ENCODE measurements around the gene DOCK4. TPM values are rescaled to one million over a fixed set of nuclear protein-coding genes. Genes with fewer than 3 reads are reported as not detected.

DOCK4 gene
- total RNA-seq, 4 donors from 2014 or later: 6.4 to 20.5 (median 9.7) TPM

DNA sequence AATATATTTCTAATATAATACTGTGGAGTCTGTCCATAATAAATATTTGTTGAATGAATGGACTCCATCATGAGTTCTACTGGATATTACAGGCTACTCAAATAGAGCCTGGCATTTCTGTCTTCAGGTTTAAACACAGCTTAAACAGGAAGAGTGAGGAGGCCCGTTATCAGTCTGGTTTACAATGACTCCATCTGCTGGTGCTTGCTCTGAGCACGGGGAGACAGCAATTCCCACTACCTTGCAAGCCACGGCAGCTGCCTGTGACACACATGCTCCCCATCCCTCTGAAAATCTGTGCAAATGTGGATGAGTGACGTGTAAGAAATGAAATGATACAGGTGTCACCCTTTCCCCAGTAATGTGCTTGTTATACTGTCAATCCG lies 350.4 kb downstream of the DOCK4 start:
- H3K4me1 ChIP-seq: no peaks in the 10 kb centered on the region
- DNase-seq (ENCODE audit: low spot score in 2 of 2): no peak
- H3K36me3 ChIP-seq: no peaks in the 10 kb centered on the region
- H3K27ac ChIP-seq: no peak overlapping the region
- H3K4me3 ChIP-seq: no peak overlapping the region
- 52% methylated on average over 5 of the region's 5 CpGs for WGBS
- no peaks in the 10 kb centered on the region for H3K27me3 ChIP-seq
- no peak for TF ChIP-seq EP300 (IDR thresholded peaks at IDR 0.05)
- TF ChIP-seq, protein P1, sequence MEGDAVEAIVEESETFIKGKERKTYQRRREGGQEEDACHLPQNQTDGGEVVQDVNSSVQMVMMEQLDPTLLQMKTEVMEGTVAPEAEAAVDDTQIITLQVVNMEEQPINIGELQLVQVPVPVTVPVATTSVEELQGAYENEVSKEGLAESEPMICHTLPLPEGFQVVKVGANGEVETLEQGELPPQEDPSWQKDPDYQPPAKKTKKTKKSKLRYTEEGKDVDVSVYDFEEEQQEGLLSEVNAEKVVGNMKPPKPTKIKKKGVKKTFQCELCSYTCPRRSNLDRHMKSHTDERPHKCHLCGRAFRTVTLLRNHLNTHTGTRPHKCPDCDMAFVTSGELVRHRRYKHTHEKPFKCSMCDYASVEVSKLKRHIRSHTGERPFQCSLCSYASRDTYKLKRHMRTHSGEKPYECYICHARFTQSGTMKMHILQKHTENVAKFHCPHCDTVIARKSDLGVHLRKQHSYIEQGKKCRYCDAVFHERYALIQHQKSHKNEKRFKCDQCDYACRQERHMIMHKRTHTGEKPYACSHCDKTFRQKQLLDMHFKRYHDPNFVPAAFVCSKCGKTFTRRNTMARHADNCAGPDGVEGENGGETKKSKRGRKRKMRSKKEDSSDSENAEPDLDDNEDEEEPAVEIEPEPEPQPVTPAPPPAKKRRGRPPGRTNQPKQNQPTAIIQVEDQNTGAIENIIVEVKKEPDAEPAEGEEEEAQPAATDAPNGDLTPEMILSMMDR (IDR thresholded peaks at IDR 0.05): no peak
- TF ChIP-seq POLR2AphosphoS5 (IDR thresholded peaks at IDR 0.05): no peak
- no peak for TF ChIP-seq POLR2A (IDR thresholded peaks at IDR 0.05)
- no peaks in the 10 kb centered on the region for H3K9me3 ChIP-seq

DNA sequence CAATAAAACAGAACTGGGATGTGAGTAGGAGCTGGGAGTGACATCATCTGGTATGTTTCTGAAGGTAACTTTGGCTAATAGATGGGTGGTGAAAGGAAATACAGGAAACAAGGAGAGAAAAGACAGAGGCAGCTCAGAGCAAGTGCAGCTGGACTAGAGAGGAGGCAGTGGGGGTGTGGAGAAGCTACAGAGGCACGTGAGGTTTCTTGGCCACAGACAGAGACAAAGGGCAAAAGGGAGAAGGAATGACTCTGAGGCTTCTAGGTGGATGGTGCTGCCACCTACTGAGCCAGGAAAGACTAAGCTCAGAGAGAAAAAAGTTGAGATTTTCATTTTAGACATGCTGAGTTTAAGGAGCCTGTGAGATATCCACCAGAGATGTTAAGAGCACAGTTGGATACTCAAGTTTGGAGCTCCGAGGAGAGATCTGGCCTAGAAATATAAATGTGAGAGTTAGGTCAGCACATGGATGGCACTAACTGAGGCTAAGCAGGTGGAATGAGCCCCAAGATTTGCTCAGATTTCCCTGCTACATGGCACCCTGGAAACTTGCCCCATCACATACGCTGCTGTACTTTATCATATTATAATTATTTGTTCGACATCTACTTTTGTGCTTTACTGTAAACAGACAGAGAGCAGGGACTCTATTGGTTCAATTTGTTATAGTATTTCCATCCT lies 350.9 kb downstream of the DOCK4 start:
- H3K27ac ChIP-seq: no peak overlapping the region
- no peaks in the 10 kb centered on the region for H3K27me3 ChIP-seq
- no peak overlapping the region for H3K4me3 ChIP-seq
- H3K36me3 ChIP-seq: no peaks in the 10 kb centered on the region
- H3K9me3 ChIP-seq: no peaks in the 10 kb centered on the region
- no peak for DNase-seq (ENCODE audit: low spot score in 2 of 2)
- TF ChIP-seq, protein P1 (IDR thresholded peaks at IDR 0.05): peak in 1 of 2 donors; percentile 23
- no peak for TF ChIP-seq POLR2A (IDR thresholded peaks at IDR 0.05)
- WGBS: 46% methylated on average over 4 of the region's 4 CpGs
- H3K4me1 ChIP-seq: no peaks in the 10 kb centered on the region

DNA sequence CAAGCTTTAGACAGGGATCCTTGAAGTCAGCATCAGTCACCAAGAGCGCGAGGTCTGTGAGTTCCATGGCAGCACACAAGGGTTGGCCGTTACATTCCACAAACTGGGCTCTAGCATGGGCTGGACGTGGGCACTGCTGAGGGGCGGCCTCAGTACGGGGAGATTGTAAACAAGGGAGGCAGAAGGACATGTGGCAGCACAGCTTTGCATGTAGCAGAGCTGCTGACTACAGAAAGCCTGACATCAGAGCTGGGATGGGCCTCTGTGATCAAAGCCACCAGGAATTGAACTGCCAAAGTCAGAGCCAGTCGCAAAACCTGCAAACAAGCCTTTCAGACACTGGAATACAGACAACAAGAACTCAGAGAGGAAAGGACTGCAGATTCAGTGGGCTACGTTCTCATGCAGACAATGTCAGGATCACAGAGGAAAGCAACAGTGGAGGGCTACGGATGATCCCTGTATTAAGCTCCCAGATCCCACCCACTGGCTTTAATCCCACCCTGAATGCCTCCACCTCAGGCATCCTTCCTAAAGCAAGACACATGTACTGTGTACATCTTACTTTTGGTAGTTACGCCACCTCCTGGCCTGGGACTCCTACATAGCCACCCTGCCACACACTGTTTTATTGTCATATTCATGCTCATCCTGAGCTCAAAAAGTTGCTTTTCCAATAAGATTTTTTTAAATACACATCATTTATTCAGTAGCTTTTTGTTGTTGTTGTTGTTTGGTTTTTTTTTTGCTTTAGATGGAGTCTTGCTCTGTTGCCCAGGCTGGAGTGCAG lies 352.8 kb downstream of the DOCK4 start:
- H3K4me3 ChIP-seq: no peak overlapping the region
- H3K9me3 ChIP-seq: no peaks in the 10 kb centered on the region
- H3K27ac ChIP-seq: no peak overlapping the region
- no peaks in the 10 kb centered on the region for H3K27me3 ChIP-seq
- no peak for DNase-seq (ENCODE audit: low spot score in 2 of 2)
- 83% methylated on average over 10 of the region's 10 CpGs for WGBS
- H3K36me3 ChIP-seq: no peaks in the 10 kb centered on the region
- no peak for TF ChIP-seq POLR2AphosphoS5 (IDR thresholded peaks at IDR 0.05)
- H3K4me1 ChIP-seq: no peaks in the 10 kb centered on the region

DNA sequence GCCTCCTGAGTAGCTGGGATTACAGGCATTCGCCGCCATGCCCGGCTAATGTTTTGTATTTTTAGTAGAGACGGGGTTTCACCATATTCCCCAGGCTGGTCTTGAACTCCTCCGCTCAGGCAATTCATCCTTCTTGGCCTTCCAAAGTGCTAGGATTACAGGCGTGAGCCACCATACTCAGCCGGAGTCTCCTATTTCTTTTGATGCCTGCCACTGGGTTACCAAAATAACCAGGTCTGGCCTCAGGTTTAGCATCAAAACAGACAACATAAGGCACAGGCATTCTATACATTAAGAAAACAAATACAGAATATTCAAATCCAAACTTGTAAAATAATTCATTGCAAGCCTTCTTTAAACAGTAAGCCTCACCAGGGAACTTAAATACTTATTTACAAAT lies 354.1 kb downstream of the DOCK4 start:
- H3K4me1 ChIP-seq: no peaks in the 10 kb centered on the region
- no peaks in the 10 kb centered on the region for H3K9me3 ChIP-seq
- H3K27ac ChIP-seq: no peak overlapping the region
- TF ChIP-seq, protein P1 (IDR thresholded peaks at IDR 0.05): no peak
- no peak for TF ChIP-seq EP300 (IDR thresholded peaks at IDR 0.05)
- H3K27me3 ChIP-seq: no peaks in the 10 kb centered on the region
- H3K4me3 ChIP-seq: no peak overlapping the region
- 98% methylated on average over 7 of the region's 7 CpGs for WGBS
- DNase-seq (ENCODE audit: low spot score in 2 of 2): no peak
- H3K36me3 ChIP-seq: no peaks in the 10 kb centered on the region

DNA sequence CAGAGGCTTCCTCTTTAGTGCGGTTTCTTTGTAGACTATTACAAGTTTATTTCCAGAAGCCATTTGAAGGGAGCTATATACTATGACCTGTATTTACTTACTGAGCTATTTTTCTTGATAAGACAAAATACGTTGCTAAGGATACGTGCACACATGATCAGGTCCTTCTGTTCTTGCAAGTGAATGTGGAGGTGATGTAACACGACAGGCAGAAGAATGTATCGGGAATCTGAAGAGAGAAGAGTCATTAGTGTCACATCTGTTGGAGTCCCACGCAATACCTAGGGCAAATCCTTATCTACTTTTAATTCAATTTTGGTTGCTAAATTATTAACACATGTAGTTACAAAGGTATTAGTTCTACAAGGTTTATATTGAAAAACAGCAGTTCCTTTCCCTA lies 359.3 kb downstream of the DOCK4 start:
- DNase-seq (ENCODE audit: low spot score in 2 of 2): no peak
- H3K4me3 ChIP-seq: no peak overlapping the region
- H3K27ac ChIP-seq: no peak overlapping the region
- H3K36me3 ChIP-seq: no peaks in the 10 kb centered on the region
- 97% methylated on average over 6 of the region's 6 CpGs for WGBS
- TF ChIP-seq POLR2AphosphoS5 (IDR thresholded peaks at IDR 0.05) (no peak), EP300 (IDR thresholded peaks at IDR 0.05) (no peak), POLR2A (IDR thresholded peaks at IDR 0.05) (no peak)
- TF ChIP-seq, protein P1 (IDR thresholded peaks at IDR 0.05): no peak
- no peaks in the 10 kb centered on the region for H3K9me3 ChIP-seq
- no peaks in the 10 kb centered on the region for H3K27me3 ChIP-seq
- H3K4me1 ChIP-seq: no peaks in the 10 kb centered on the region
